ENCODE measurements around the gene RHOB. TPM values are rescaled to one million over a fixed set of nuclear protein-coding genes. Genes with fewer than 3 reads are reported as not detected.
A peak's percentile ranks its signal among the peaks of the same experiment; 100 is the strongest.

RHOB gene
- 145 and 161 TPM in 2 replicates for total RNA-seq

- H3K4me3 ChIP-seq (ENCODE audit: insufficient read depth, low read length): peak within 1 kb of the TSS; percentile 93
- H3K27me3 ChIP-seq (ENCODE audit: insufficient read depth, low read length): no peaks in the 10 kb centered on the region
- H2AFZ ChIP-seq (ENCODE audit: low read length): no peak within 1 kb of the TSS
- H3K4me2 ChIP-seq (ENCODE audit: insufficient read depth, low read length): peak within 1 kb of the TSS; percentile 81
- peak; percentile 100 for DNase-seq (ENCODE audit: insufficient read length, low spot score, missing footprints)
- H3K9me3 ChIP-seq (ENCODE audit: low read depth, low read length): no peaks in the 10 kb centered on the region
- no peak for TF ChIP-seq CTCF (IDR thresholded peaks at IDR 0.05; ENCODE audit: extremely low read depth, low read depth, low read length)
- H3K4me1 ChIP-seq (ENCODE audit: insufficient read depth, low read length): peaks cover 39% of the 10 kb centered on the region
- peaks cover 7% of the 10 kb centered on the region for H3K36me3 ChIP-seq (ENCODE audit: insufficient read depth, low read length)
- peak within 1 kb of the TSS; percentile 94 for H3K27ac ChIP-seq (ENCODE audit: low read depth, low read length)
- peaks cover 33% of the 10 kb centered on the region for H4K20me1 ChIP-seq (ENCODE audit: insufficient read depth, low read length)
- peaks cover 30% of the 10 kb centered on the region for H3K79me2 ChIP-seq (ENCODE audit: insufficient read depth, low read length)
Measured at GRCh38 chr2:20446917-20447436, at the start of gene RHOB. Gene RHOB (plus strand): TSS chr2:20447074. CDS start chr2:20447466, 392 bp downstream.

- Histone ChIP-seq H2AFZ (ENCODE audit: low read length) (no peak overlapping the region), H3K36me3 (ENCODE audit: insufficient read depth, low read length) (no peaks in the 10 kb centered on the region), H3K27me3 (ENCODE audit: insufficient read depth, low read length) (peaks cover 10% of the 10 kb centered on the region), H4K20me1 (ENCODE audit: insufficient read depth, low read length) (no peaks in the 10 kb centered on the region), H3K4me3 (ENCODE audit: insufficient read depth, low read length) (no peak overlapping the region), H3K4me1 (ENCODE audit: insufficient read depth, low read length) (peaks cover 8% of the 10 kb centered on the region), H3K27ac (ENCODE audit: low read depth, low read length) (no peak overlapping the region), H3K4me2 (ENCODE audit: insufficient read depth, low read length) (no peak overlapping the region), H3K9me3 (ENCODE audit: low read depth, low read length) (no peaks in the 10 kb centered on the region), H3K79me2 (ENCODE audit: insufficient read depth, low read length) (no peaks in the 10 kb centered on the region)
- TF ChIP-seq CTCF (IDR thresholded peaks at IDR 0.05; ENCODE audit: extremely low read depth, low read depth, low read length): no peak
- peak; percentile 68 for DNase-seq (ENCODE audit: insufficient read length, low spot score, missing footprints)
Measured at GRCh38 chr2:20397811-20398447, 48.9 kb upstream of the RHOB start.

- peaks cover 8% of the 10 kb centered on the region for H3K4me1 ChIP-seq (ENCODE audit: insufficient read depth, low read length)
- no peak overlapping the region for H3K4me3 ChIP-seq (ENCODE audit: insufficient read depth, low read length)
- TF ChIP-seq CTCF (IDR thresholded peaks at IDR 0.05; ENCODE audit: extremely low read depth, low read depth, low read length): no peak
- no peaks in the 10 kb centered on the region for H4K20me1 ChIP-seq (ENCODE audit: insufficient read depth, low read length)
- no peaks in the 10 kb centered on the region for H3K9me3 ChIP-seq (ENCODE audit: low read depth, low read length)
- DNase-seq (ENCODE audit: insufficient read length, low spot score, missing footprints): peak; percentile 88
- H3K27ac ChIP-seq (ENCODE audit: low read depth, low read length): no peak overlapping the region
- peaks cover 12% of the 10 kb centered on the region for H3K27me3 ChIP-seq (ENCODE audit: insufficient read depth, low read length)
- no peaks in the 10 kb centered on the region for H3K36me3 ChIP-seq (ENCODE audit: insufficient read depth, low read length)
- H3K79me2 ChIP-seq (ENCODE audit: insufficient read depth, low read length): no peaks in the 10 kb centered on the region
- no peak overlapping the region for H3K4me2 ChIP-seq (ENCODE audit: insufficient read depth, low read length)
- no peak overlapping the region for H2AFZ ChIP-seq (ENCODE audit: low read length)
Measured at GRCh38 chr2:20398956-20399567, 47.8 kb upstream of the RHOB start.

- no peaks in the 10 kb centered on the region for H3K36me3 ChIP-seq (ENCODE audit: insufficient read depth, low read length)
- no peak overlapping the region for H3K4me2 ChIP-seq (ENCODE audit: insufficient read depth, low read length)
- H4K20me1 ChIP-seq (ENCODE audit: insufficient read depth, low read length): no peaks in the 10 kb centered on the region
- H3K9me3 ChIP-seq (ENCODE audit: low read depth, low read length): no peaks in the 10 kb centered on the region
- H2AFZ ChIP-seq (ENCODE audit: low read length): no peak overlapping the region
- TF ChIP-seq CTCF (IDR thresholded peaks at IDR 0.05; ENCODE audit: extremely low read depth, low read depth, low read length): no peak
- H3K27ac ChIP-seq (ENCODE audit: low read depth, low read length): no peak overlapping the region
- peak; percentile 87 for DNase-seq (ENCODE audit: insufficient read length, low spot score, missing footprints)
- H3K27me3 ChIP-seq (ENCODE audit: insufficient read depth, low read length): peaks cover 18% of the 10 kb centered on the region
- H3K79me2 ChIP-seq (ENCODE audit: insufficient read depth, low read length): no peaks in the 10 kb centered on the region
- no peak overlapping the region for H3K4me3 ChIP-seq (ENCODE audit: insufficient read depth, low read length)
- H3K4me1 ChIP-seq (ENCODE audit: insufficient read depth, low read length): peaks cover 8% of the 10 kb centered on the region
Measured at GRCh38 chr2:20400306-20400705, 46.6 kb upstream of the RHOB start.
